Stimulated activated CD4-positive, alpha-beta T cell treated with anti-CD3 and anti-CD28 coated beads, TNF-alpha, amount 100 ng/mL, for 48 hours (primary cell): Measurements from ENCODE around the gene IL21.

Experiments
- DNase-seq, 3 donors: peaks; one replicate each; pipeline ENCODE4 v3.0.0-alpha.2; 2020; ENCODE audit warnings: low read depth in 3 of 3

IL21 gene

DNA sequence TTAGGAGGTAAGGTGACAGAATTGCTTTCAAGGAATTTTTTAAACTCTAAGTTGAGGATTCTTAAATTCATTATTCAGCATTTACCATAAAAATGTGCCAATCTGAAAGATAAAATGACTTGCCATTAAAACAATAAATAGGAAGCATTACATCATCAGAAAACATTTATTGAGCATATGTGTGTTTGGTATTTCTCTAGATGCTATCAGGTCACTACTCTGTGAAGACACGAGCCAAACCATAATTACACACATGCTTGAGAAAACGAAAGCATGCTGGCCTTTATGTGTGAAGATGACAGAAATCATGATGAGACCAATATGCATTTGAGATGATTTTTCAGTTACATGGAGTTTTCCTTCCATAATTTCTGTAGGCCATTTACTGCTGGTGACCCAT is 12.3 kb upstream of the IL21 start:
- DNase-seq, result no peak

DNA sequence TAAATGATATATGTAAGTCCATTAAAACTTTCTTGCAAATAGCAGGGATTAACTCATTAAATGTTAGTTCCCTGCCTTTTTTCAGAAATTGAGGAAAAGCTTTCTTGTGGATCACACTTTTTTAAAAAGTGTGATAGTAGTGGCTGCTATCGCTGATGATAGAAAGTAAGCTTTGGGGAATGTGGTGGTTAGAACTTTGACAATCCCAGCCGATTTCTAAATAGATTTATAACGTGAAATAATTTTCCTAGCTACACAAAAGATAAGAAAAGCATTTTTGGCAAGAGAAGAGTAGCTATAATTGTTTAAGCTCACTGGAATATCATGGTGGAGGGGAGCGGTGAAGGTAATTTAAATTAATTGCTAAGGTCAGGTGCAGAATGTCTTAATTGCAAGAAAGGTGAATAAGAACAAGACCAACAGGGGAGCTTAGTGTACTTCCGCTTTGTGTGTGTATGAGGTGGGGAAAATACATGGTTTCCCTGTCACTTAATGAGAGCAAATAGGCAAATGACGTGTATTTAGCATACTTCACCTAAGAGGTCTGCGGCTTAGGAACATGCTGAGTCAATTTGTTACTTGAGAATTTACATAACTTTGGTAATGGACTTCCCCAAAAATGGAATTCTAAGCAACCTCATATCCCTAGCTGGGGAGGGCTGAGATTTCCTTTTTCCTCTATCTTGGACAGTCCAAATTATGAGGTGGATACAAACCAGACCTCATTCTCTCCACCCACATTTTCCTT is 11.7 kb upstream of the IL21 start:
- DNase-seq, result no peak

- DNase-seq, result no peak
These were observed 4.3 kb upstream of the IL21 start for GRCh38 chr4:122625156-122625555.

DNA sequence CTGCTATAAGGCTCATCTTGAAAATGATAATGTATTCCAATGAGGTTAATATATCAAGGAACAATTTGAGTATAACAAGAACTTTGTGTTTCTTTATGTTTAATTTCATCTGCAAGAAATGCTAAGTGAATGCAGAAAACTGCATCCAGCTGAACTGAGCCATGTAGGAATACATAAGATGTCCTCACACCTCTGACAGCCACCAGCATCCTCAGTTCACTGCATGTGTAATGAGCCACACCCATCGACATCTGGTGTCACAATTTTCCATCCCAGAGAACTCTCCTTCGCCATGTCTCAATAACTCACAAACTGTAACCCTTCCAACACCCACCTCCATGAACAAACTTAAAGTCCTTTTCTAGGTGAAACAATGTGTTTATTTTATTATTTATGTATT is 3.3 kb upstream of the IL21 start:
- no peak for DNase-seq

GRCh38 chr4:122623637-122624166 is 2.8 kb upstream of the IL21 start:
- DNase-seq, result no peak

DNA sequence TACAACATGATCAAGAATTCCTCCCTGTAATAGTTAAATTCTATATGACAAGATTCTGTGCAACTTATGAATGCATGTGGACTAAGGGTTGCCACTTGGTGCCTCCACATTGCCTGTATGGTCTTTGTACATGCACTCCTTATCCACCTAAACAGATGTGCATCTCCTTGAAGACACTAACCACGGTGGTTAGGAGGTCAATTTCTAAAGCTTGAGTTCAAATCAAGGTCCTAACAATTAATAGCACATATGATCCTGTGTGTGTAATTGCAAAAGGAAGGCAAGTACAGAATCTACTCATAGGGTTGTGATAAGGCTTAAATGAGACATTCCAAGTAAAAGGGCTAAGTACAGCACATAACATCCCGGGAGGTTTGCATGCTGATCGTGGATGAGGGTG is 1.5 kb upstream of the IL21 start:
- DNase-seq, result no peak

- no peak for DNase-seq
These were observed 1.3 kb downstream of the IL21 start for GRCh38 chr4:122619611-122620010.

- DNase-seq, result no peak
These were observed 3.0 kb downstream of the IL21 start for GRCh38 chr4:122617597-122618593.

- no peak for DNase-seq
These were observed 3.8 kb downstream of the IL21 start for GRCh38 chr4:122616915-122617596.

GRCh38 chr4:122614621-122615020 is 6.2 kb downstream of the IL21 start:
- no peak for DNase-seq

DNA sequence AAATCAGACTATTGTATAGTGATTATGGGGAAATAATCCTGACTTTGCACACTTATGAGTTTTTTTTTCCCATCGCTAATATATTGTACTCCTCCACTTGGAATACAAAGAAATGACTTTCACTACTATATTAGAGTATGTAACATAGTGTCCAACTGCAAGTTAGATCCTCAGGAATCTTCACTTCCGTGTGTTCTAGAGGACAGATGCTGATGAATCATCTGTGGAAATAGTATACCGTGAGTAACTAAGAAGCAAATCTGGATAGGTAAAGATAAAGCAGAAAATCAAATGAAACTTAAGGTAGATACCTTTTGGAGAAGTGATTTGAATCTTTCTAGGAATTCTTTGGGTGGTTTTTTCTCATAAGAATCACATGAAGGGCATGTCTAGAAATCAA is 8.3 kb downstream of the IL21 start:
- no peak for DNase-seq

GRCh38 chr4:122606364-122607043 is 14.4 kb downstream of the IL21 start:
- DNase-seq, result no peak

DNA sequence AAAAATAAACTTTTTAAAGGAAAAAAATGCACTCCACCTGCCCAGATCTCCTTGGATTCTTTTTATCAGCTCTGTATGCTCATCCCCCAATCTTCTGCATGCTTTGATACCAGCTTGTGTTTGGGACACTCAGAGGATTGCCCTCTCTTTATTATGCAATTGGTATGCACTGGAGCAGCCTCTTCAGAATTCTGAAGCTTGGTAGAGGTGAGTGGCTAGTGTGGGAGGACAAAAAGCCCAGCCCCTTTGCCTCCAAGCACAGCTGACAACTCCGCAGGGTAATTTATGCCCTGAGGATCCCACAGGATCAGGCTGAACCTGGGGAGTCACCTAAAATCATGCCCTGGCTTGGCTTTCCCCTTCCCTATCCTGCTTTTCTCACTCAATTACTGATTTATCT is 16.7 kb downstream of the IL21 start:
- DNase-seq, result no peak

- no peak for DNase-seq
These were observed 17.7 kb downstream of the IL21 start for GRCh38 chr4:122603156-122603574.

DNA sequence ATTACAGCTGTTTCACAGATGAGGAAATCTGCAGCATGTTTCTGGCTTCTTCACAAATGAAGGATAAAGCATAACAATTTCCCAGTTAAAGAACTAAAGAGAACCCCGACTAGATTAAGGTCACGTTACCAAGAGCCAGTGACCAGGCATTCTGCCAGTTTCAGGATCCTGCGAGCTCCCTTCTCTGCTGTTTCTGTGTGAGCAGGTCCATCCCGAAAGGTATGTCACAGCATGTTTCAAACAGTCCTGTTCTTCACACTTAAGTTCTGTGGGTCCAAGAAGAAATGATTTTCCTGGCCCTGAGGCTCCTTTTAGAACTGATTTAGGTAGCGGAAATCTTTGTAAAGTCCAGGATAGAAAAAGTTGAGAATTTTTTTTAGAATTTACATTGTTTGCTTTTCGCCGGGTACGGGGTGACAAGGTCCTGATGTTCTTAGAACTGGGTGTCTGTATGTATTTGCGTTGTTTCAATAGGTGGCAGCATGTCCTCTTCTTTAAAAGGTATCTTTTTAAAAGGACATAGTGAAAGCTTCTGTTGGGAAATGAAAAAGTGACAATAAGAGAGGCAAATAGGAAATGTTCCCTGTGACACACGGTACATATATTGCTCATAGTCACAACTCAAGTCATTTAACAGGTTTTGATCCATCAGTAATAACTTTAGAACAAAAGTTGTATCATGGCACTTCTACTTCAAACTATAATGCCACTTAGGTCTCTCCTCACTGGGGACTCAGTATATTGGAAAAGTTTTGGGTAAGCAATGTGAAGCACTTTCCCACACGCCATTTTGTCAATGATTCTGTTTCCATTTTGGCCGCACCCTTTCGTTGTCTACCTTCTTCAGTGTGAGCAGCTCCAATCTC is 18.4 kb downstream of the IL21 start:
- DNase-seq, result no peak

DNA sequence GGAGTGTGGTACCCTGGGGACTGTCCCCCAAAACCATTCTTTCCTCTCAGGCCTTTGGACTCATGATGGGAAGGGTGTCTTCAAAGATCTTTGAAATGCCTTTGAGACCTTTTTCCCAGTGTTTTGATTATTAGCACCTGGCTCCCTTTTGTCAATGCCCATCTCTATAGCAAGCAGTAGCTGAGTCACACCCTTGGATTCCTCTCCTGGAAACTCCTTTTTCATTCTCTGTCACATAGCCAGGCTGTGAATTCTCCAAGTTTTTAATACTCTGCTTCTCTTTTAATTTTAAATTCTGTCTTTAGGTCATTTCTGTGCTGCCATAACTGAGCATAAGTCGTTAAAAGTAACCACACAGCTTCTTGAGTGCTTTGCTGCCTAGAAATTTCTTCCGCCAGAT is 29.7 kb downstream of the IL21 start:
- no peak for DNase-seq

DNA sequence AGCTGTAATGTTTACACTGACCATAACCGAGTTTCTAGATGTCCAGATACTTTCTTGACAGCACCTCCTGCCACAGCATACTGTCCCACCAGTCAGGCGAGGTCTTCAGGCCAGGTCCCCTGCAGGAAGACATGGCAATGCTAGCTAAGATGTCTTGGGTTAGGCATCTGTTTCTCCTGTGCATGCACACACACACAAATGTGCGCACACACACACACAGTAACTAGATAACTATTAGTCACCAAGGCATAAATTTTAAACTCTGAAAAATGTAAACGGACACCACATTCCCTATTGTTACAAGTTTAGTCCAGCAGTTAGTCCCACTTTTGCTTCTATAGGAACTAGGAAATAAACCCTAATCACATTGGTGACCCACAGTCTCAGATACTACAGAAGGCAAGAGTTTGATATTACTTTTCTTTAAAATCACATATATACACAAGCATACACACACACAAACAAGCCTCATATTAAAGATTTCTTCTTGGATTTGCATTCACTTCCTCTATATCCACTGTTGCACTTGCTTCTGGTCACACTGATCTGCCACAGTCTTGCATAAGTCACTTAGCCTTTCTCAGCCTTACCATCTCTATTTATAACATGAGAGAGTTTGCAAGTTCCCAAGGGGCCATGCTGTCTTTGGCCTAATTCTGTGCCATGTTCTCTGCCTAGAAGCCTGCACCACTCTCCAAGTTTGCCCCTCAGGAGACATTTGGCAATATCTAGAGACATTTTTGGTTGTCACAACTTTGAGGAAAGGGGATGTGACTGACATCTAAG is 32.2 kb downstream of the IL21 start:
- no peak for DNase-seq

- no peak for DNase-seq
These were observed 36.3 kb downstream of the IL21 start for GRCh38 chr4:122584519-122584918.

DNA sequence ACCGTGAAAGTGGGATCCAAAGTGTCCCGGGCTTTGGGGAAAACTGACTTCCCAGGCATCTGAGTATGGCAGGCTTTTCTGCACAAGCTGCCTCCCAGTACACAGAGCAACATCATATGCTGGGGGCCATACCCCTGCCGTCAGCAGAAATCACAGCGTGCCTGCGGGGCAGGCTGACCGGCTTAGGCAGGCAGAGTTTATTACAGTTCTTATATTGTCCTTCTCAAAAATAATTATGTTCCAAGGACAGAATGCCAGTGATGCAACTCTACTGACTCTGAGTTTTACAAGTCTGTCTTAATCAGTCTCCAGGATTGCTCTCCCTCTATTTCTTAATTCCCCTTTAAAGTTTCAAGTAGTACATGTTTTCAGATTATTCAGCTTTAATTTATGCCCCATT is 37.0 kb downstream of the IL21 start:
- DNase-seq, result no peak
